T-helper 2 cell treated with Interferon-gamma antibody and Interleukin-4, amounts not matched to agents 100 ng/mL and 5 ng/mL, for 36 hours (primary cell): ENCODE results near the gene FBLN7. TPM values are rescaled to one million over a fixed set of nuclear protein-coding genes. Genes with fewer than 3 reads are reported as not detected.

ENCODE experiments used
- intact Hi-C: fragments of 100-400 bp; cut with micrococcal nuclease; formaldehyde crosslinking; loops from one replicate; pipeline ENCODE4 v1.15.1; 2023
- total RNA-seq: library from RNA; stranded (reverse); gene quantifications from 2 replicates; pipeline ENCODE4 v1.2.3, GENCODE V29; 2022

FBLN7 gene
- total RNA-seq, 1 donor from 2014 or later: 9.0 TPM

DNA sequence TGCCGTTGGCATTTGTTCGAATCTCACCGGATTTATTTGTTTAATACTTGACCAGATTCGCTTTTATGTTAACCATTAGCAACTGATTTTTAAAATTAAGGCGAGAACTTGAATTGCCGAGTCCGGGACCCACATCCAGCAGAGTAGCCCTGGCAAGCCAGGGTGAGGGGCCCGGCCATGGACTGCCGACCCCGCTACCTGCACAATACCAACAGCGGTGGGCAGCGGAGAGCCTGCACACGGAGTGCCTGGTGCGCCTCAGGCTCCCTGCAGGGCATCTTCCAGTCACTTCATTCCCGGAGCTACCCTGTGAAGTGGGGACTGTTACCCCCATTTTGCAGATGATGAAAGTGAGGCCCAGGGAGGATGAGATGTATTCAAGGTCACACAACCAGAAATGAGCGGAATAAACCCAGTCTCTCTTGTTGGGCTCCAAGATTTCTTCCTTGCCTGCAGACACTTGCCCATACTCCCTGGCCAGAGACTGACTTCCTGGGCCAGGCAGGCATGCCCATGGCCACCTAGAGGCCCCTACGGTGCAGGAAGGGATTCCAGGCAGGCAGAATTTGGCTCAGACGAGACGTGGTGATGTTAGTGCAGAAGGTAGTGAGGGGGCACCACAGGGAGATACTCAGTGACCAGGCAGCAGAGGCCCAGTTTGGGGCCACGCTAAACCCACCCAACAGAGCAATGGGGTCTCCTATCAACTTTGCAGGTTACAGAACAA, 2.9 kb downstream of the FBLN7 start:
- intact Hi-C loops: no loop called here

GRCh38 chr2:112141626-112142007, 3.4 kb downstream of the FBLN7 start:
- intact Hi-C loops: no loop called here

GRCh38 chr2:112142525-112143078, 4.4 kb downstream of the FBLN7 start:
- intact Hi-C loops: no loop called here

DNA sequence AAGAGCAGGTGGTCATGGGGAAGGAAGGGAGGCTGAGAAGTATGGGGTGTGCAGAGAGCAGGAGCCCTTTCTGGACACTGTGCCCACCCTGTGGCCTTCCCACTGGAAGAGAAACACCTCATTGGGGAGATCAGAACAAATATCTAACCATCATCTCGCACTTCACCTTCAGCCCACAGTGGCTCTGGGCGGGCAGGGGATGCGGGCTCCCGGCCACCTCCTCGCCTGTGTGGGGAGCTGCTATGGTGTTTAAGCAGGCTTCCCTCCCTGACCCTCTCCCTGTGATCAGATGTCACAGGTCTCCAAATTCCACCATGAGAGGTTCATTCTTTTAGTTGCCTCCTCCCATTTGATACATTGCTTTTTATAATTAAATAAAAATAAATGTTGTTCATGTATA, 5.0 kb downstream of the FBLN7 start:
- intact Hi-C loops: no loop called here

DNA sequence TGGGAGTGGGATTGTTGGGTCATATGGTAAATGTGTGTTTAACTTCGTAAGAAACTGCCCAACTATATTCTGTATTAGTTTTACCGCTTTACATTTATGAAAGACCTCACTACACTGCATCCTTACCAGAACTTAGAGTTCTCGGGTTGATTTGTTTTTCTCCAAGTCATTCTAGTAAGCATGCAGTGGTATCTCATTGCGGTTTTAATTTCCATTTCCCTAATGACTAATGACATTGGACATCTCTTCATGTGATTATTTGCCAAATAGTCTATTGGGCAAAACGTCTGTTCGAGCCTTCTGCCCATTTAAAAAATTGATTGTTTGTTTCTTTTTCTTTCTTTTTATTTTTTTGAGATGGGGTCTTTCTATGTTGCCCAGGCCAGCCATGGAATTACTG, 6.8 kb downstream of the FBLN7 start:
- intact Hi-C loops: no loop called here

DNA sequence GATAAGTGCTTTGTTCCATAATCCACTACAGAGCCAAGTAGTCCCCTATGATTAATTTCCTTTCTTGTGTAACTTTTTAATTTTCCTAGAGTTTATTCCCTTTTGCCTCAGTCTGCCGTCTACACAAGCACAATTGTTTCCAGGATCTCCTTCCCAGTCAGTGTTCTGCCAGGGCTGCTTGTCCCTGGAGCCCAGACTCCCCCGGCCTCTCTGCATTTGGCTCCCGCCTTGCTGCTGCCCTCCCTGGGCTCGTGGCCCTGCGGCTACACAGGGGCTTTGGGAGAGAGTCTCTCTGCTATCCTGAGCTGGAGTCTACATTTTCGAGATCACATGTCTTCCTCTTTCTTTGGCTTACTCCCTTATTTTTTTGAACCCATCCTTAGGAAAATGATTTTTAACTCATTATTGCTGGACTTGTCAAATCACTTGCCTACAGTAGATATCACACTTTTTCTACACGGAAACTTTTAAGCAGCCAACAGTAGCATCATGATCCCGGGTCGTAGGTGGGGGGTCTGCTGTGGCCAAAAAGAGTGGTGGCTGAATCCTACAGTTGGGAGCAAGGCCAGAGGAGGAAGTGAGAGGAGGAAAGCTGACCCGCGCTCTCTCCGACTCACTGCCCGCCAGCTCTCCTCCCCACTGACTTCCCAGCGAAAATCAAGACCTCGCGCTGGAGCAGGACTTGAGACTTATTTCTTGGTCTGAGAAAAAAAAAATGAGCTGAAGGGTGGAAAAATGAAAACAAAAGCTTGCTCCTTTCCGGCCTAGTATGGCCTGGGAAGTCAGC, 9.4 kb downstream of the FBLN7 start:
- intact Hi-C loops: no loop called here

- intact Hi-C loops: no loop called here
Measured at GRCh38 chr2:112148477-112148876, 10.3 kb downstream of the FBLN7 start.

DNA sequence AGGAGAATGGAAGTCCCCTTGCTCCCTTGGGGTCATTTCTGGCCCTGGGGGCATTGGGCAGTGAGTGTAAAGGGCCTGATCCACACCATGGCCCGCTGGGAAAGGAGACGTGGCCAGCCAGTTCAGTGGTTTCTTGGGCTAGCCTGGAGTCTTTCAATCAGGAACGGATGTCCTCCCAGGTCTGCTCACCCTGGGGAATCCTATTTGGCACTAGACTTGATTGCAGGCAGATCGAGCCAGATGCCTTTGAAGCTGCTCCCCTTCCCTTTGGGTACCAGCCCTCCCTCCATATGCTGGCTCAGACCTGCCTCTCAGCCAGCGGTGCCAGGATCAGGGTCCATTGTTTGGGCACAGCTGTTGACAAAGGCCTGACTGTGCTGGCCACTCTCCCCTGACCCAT, 11.0 kb downstream of the FBLN7 start:
- intact Hi-C loops: no loop called here

- intact Hi-C loops: no loop called here
Measured at GRCh38 chr2:112149866-112150435, 11.8 kb downstream of the FBLN7 start.

- intact Hi-C loops: no loop called here
Measured at GRCh38 chr2:112150447-112150846, 12.3 kb downstream of the FBLN7 start.

DNA sequence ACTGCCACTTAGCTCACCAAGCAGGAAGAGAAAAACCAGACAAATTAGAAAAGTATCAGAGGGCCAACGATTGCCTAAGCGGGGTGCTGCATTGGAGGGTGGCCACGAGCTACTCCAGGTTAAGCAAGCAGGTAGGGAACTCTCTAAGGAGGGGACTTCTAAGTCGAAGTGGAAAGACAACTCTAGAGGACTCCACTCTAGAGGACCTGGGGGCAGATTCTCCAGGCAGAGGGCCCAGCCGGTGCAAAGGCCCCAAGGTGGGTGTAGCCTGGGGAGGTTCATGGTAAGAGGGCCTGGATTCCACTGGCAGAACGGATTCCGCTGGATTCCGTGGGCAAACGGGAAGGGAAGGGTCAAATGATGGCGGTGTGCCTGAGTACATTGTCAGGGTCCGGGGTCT, 12.7 kb downstream of the FBLN7 start:
- intact Hi-C loops: no loop called here

GRCh38 chr2:112151271-112151670, 13.1 kb downstream of the FBLN7 start:
- intact Hi-C loops: no loop called here

DNA sequence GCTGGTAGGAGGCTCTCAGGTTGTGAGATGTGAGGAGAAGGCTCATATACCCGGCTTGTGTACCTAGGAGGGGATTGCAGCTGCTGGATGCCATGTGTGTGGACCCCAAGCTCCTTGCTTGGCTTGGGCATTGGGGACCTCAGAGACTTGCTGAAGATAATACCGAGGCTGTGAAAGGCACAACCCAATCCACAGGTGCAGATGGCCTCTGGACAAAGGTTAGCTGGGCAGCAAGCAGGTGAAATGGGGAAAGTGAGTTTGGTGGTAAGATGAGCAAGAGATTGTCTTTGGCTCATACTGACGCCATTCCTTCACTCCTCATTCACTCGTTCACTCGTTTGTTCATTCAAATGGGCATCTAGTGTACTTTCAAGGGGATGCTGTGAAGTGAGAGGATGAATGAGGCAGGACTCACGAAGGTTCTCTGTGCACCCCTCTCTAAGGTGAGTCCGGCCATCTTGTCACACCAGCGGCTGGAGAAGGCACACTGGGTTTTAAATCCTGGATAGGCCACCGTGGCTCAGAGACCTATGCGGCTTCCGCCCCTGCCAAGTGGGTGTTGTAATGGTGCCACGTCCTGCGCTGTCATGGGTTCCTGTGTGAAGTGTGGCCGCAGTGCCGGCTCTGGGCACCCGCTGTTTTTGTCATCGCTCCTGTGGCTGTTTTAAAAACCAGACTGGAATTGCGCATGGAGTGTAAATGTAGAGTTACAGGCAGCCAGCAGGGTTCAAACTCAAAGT, 13.7 kb downstream of the FBLN7 start:
- intact Hi-C loops: no loop called here

DNA sequence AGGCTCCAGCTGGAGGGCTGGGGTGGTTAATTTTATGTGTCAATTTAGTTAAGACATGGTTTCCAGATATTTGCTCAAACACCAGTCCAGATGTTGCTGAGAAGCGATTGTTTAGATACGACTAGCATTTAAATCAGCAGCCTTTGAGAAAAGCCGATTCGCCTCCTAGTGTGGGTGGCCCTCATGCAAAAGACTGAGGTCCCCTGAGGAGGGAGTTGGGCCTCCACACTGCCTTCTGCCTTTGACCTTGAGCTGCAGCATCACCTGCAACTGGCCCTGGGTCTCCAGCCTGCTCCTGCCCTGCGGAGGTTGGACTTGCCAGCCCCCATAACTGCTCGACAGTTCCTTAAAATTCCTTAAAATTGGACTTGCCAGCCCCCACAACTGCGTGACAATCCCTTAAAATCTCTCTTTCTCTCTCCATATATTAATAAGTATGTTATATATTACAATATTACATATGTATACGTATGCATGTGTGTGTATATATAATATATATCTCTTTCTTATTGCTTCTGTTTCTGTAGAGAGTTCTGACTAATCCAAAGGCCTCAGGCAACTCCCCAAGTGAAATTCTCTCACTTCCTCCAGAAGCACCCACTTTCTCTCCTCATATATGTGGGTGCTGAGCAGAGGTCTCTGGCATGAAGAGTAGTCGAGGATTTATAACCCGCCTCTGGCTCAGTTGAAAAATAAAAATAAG, 14.4 kb downstream of the FBLN7 start:
- intact Hi-C loops: no loop called here

DNA sequence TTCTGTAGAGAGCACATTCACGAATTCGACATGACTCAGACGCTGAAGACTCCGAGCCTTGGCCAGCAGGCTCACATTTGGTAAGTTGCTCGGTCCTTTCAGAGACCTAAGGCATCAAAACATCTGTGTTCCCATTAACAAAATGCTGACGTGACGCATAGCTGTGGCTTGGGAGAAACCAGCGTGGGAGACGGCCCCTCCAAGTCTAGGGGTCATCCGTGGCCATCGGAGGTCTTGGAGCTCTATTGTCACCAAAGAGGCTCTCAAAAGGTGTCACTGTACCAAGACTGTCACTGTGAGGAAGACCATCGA, 14.9 kb downstream of the FBLN7 start:
- intact Hi-C loops: no loop called here

DNA sequence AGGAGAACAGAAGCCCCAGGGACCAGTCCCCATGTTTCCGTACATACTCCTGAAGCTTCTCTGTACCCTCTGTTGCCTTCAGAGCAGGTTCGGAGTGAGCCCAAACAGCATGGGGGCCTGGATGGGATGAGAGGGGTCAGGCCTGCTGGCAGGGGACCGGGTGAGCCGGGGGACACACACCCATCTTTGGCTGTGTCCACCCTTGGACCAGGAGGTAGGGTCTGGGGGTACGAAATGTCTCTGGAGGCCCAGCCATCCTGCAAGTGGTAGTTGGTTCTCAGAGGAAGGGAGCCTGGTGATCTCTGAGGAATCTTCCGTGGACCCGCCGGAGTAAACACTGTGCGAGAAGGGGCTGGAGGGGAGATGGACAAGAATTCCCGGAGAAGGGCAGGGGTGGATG, 15.3 kb downstream of the FBLN7 start:
- intact Hi-C loops: no loop called here

- intact Hi-C loops: no loop called here
Measured at GRCh38 chr2:112154246-112155117, 16.3 kb downstream of the FBLN7 start.

DNA sequence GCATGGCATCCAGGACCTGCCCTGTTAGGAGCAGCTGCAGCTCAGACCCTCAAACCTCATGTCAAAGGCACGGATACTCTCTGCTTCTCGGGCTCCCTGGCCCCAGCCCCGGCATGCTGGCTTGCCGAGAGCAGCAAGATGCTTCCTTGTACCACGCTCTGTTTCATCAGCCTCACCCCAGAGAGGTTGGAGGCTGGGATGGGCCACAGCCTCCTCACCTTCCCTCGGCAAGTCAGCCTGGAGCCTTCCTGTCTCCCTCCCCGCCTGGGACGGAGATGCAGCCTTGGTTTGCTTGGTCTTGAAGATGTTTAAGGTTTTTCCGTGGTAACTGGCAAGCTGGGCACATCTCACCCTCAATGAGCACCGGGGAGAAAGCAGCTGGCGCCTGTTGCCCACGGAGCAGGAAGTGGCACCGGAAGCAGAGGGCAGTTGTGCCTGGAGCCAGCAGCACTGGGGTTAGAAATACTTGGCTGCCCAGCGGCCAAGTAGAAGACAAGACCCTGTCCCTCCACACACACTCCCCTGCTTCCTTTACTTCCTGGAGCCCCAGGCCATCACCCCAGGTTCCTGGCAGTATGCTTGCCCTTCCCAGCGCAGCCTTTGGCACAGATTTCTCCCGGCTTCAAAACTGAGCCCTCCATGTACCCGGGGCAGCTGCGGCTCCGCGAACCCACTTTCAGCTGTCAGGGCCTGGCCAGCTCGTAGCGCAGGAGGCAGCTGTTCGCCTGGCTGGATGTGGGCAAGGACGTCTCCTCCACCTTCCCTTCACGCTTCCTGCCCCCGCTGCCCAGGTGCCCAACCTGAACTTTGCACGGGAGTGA, 17.4 kb downstream of the FBLN7 start:
- intact Hi-C loops: no loop called here
